Neural cell (in vitro differentiated cells): Measurements from ENCODE around the gene ANO4. TPM values are rescaled to one million over a fixed set of nuclear protein-coding genes. Genes with fewer than 3 reads are reported as not detected.

ENCODE experiments used
- H2AFZ ChIP-seq: fragments of 200-600, 300-800 bp; sonication (generic), shearing (Covaris generic); 2 replicates; pipeline ENCODE4 v1.6.0; 2014; ENCODE audit warnings: low read depth, mild to moderate bottlenecking, antibody characterized with exemption, low read length, moderate library complexity
- H3F3A ChIP-seq: fragments of 200-600 bp; shearing (Covaris generic); 2 replicates; pipeline ENCODE4 v1.6.1; 2016; ENCODE audit warnings: mild to moderate bottlenecking, moderate library complexity, mixed read lengths, antibody characterized with exemption, low read length; ENCODE audit not compliant: insufficient read depth, poor library complexity, severe bottlenecking
- H3K27ac ChIP-seq: fragments of 200-600, 300-800 bp; sonication (generic), shearing (Covaris generic); 2 replicates; pipeline ENCODE4 v1.5.1; 2014; ENCODE audit warnings: mild to moderate bottlenecking, low read length, moderate library complexity
- H3K27me3 ChIP-seq: fragments of 300-800, 200-600 bp; sonication (generic), shearing (Covaris generic); 2 replicates; pipeline ENCODE4 v1.6.0; 2014; ENCODE audit warnings: mild to moderate bottlenecking, low read depth, low read length, moderate library complexity; ENCODE audit not compliant: insufficient read depth
- H3K36me3 ChIP-seq: fragments of 300-800, 200-600 bp; sonication (generic), shearing (Covaris generic); 2 replicates; pipeline ENCODE4 v1.5.1; 2014; ENCODE audit warnings: mild to moderate bottlenecking, antibody characterized with exemption, low read length, moderate library complexity; ENCODE audit not compliant: insufficient read depth
- H3K4me2 ChIP-seq: fragments of 300-800, 200-600 bp; sonication (generic), shearing (Covaris generic); 2 replicates; pipeline ENCODE4 v1.6.0; 2014; ENCODE audit warnings: mild to moderate bottlenecking, low read length
- H3K4me3 ChIP-seq: fragments of 300-800, 200-600 bp; sonication (generic), shearing (Covaris generic); 2 replicates; pipeline ENCODE4 v1.5.1; 2014; ENCODE audit warnings: mild to moderate bottlenecking, low read length, moderate library complexity
- H3K79me2 ChIP-seq: fragments of 200-600 bp; shearing (Covaris generic); replicated peaks from 2 replicates; pipeline ENCODE4 v1.6.0; 2014; ENCODE audit warnings: mild to moderate bottlenecking, low read length, moderate library complexity; ENCODE audit not compliant: insufficient read depth
- H3K9ac ChIP-seq: fragments of 300-800, 200-600 bp; sonication (generic), shearing (Covaris generic); 2 replicates; pipeline ENCODE4 v1.6.1; 2016; ENCODE audit warnings: mild to moderate bottlenecking, low read length, mixed read lengths
- H3K9me2 ChIP-seq: fragments of 200-600 bp; shearing (Covaris generic); 2 replicates; pipeline ENCODE4 v1.6.1; 2016; ENCODE audit warnings: mild to moderate bottlenecking, low read length, mixed read lengths; ENCODE audit not compliant: insufficient read depth
- H3K9me3 ChIP-seq: fragments of 200-600, 300-800 bp; sonication (generic), shearing (Covaris generic); 2 replicates; pipeline ENCODE4 v1.6.1; 2016; ENCODE audit warnings: mild to moderate bottlenecking, mixed run types, low read length, moderate library complexity, mixed read lengths
- H4K20me1 ChIP-seq: fragments of 200-600 bp; shearing (Covaris generic); 2 replicates; pipeline ENCODE4 v1.6.1; 2016; ENCODE audit warnings: mild to moderate bottlenecking, mixed run types; ENCODE audit not compliant: insufficient read depth
- CTCF ChIP-seq: fragments of 450-650 bp; IDR thresholded peaks from 2 replicates; pipeline ENCODE4 v1.5.1; 2014; ENCODE audit warnings: antibody characterized with exemption, mild to moderate bottlenecking, moderate library complexity; ENCODE audit not compliant: poor library complexity, severe bottlenecking
- EP300 ChIP-seq: fragments of 450-650 bp; conservative IDR thresholded peaks from 2 replicates; pipeline ENCODE4 v1.6.1; 2014; ENCODE audit warnings: antibody characterized with exemption, mild to moderate bottlenecking, moderate library complexity; ENCODE audit not compliant: poor library complexity, severe bottlenecking
- EZH2 ChIP-seq: fragments of 200-600, 300-800 bp; shearing (Covaris generic), sonication (generic); IDR thresholded peaks from 2 replicates; pipeline ENCODE4 v1.6.1; 2014; ENCODE audit warnings: antibody characterized with exemption, low read length, borderline replicate concordance, mild to moderate bottlenecking; ENCODE audit not compliant: insufficient read depth, poor library complexity, severe bottlenecking
- MXI1 ChIP-seq: fragments of 450-650 bp; conservative IDR thresholded peaks from 2 replicates; pipeline ENCODE4 v1.6.1; 2014; ENCODE audit warnings: antibody characterized with exemption, mild to moderate bottlenecking; ENCODE audit not compliant: poor library complexity, severe bottlenecking
- POLR2AphosphoS5 ChIP-seq: IDR thresholded peaks from 2 replicates; pipeline ENCODE4 v1.6.1; 2012
- RAD21 ChIP-seq: fragments of 450-650 bp; conservative IDR thresholded peaks from 2 replicates; pipeline ENCODE4 v1.6.1; 2014; ENCODE audit warnings: antibody characterized with exemption, mild to moderate bottlenecking, moderate library complexity
- REST ChIP-seq: IDR thresholded peaks from 2 replicates; pipeline ENCODE4 v1.6.1; 2012; ENCODE audit warnings: borderline replicate concordance
- SMC3 ChIP-seq: fragments of 450-650 bp; conservative IDR thresholded peaks from 2 replicates; pipeline ENCODE4 v1.6.1; 2014; ENCODE audit warnings: antibody characterized with exemption, mild to moderate bottlenecking, moderate library complexity; ENCODE audit not compliant: poor library complexity
- TAF1 ChIP-seq: IDR thresholded peaks from 2 replicates; pipeline ENCODE4 v1.6.1; 2012; ENCODE audit warnings: low read depth
- polyA plus RNA-seq: library from polyadenylated mRNA; depleted of rRNA; stranded (reverse); fragments of >200 nt; gene quantifications from 2 replicates; pipeline ENCODE4 v1.2.3, GENCODE V29; 2014

The ANO4 gene
- polyA plus RNA-seq, 1 donor from 2014 or later, result 11.1 TPM

- Histone ChIP-seq H3K27me3 (no peaks in the 10 kb centered on the region), H3K4me3 (no peak overlapping the region), H3F3A (no peaks in the 10 kb centered on the region), H4K20me1 (no peaks in the 10 kb centered on the region), H3K79me2 (no peaks in the 10 kb centered on the region), H3K4me2 (no peak overlapping the region), H3K9me2 (no peaks in the 10 kb centered on the region), H3K9me3 (no peaks in the 10 kb centered on the region), H3K36me3 (no peaks in the 10 kb centered on the region), H3K9ac (no peak overlapping the region), H2AFZ (no peak overlapping the region), H3K27ac (no peak overlapping the region)
- TF ChIP-seq EP300 (no peak), POLR2AphosphoS5 (no peak), MXI1 (no peak), REST (no peak), EZH2 (no peak), TAF1 (no peak), SMC3 (no peak), CTCF (no peak), RAD21 (no peak)
Measured at GRCh38 chr12:101174541-101174940, 380.0 kb downstream of the ANO4 start.

Other genes with a start within 250 kb of the ANO4 start
- 0.67 and 0.98 TPM in 2 replicates for gene GAS2L3, start 221.1 kb upstream of the ANO4 start, polyA plus RNA-seq